HL-60 (cell line): ENCODE data around the gene BTBD9.

ENCODE experiments used
- DNase-seq, 2 experiments: peaks; one replicate each; pipeline ENCODE4 v3.0.0-alpha.2; 2010 to 2020; ENCODE audit warnings: low read depth in 1 of 2, low spot score in 1 of 2
- H3K27ac ChIP-seq: fragments of 250-450 bp; sonication (Bioruptor Pico); replicated peaks from 2 replicates; pipeline ENCODE4 v1.5.1; 2020; ENCODE audit warnings: mild to moderate bottlenecking, moderate library complexity
- H3K27me3 ChIP-seq: fragments of 250-450 bp; sonication (Bioruptor Pico); 2 replicates; pipeline ENCODE4 v1.5.1; 2021; ENCODE audit warnings: mild to moderate bottlenecking, moderate library complexity; ENCODE audit not compliant: insufficient read depth, poor library complexity, severe bottlenecking
- H3K4me3 ChIP-seq: replicated peaks from 2 replicates; pipeline ENCODE4 v1.5.1; 2011; ENCODE audit warnings: mild to moderate bottlenecking, control low read depth, low read length; ENCODE audit not compliant: insufficient read depth
- GABPA ChIP-seq: IDR thresholded peaks from 2 replicates; pipeline ENCODE4 v1.6.1; 2012; ENCODE audit warnings: low read depth
- POLR2AphosphoS5 ChIP-seq: IDR thresholded peaks from 2 replicates; pipeline ENCODE4 v1.6.1; 2012; ENCODE audit warnings: low read depth
- SPI1 ChIP-seq: IDR thresholded peaks from 2 replicates; pipeline ENCODE4 v1.6.1; 2012; ENCODE audit warnings: low read depth, mild to moderate bottlenecking, borderline replicate concordance
- TF ChIP-seq, protein P1 (sequence below): IDR thresholded peaks from one replicate; pipeline ENCODE4 v1.5.1; 2011; ENCODE audit warnings: low read length, control low read depth, inconsistent platforms; ENCODE audit not compliant: insufficient read depth
- TF ChIP-seq, protein P2 (sequence below): IDR thresholded peaks from 2 replicates; pipeline ENCODE4 v1.6.1; 2012; ENCODE audit warnings: low read depth; ENCODE audit not compliant: insufficient replicate concordance

The BTBD9 gene

DNA sequence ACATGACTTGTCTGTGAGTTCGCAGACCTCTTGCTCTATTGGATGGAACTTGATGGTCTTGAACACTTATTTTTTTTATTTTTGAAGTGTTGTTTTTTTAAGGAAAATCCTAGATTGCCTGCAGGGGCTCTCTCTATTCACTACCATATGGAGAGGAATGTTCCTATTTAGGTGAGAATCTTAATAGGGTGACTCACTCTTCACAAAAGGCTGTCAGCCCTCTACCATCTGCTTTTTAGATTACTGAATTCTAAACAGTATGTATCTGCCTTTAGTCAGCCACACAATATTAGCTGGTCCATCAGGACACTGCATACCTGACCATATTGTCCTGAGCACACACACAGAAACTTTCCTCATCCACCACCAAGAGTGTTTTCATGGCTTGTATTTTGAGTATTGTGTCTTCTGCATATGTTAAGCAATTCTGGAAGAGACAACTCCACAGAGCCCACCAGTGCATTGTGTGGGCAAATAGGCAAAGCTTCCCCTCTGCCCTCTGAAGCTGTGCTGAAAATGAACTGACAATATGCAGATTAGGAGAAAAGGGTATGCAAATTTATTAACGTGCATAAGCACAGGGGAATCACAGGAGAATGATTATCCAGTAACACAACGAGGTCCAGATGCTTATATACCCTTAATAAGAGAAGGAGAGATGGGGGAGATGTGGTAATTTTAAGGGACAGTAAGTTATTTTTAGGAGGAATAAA, 6.6 kb upstream of the BTBD9 start:
- TF ChIP-seq SPI1 (no peak), POLR2AphosphoS5 (no peak), GABPA (no peak)
- TF ChIP-seq, protein P1, sequence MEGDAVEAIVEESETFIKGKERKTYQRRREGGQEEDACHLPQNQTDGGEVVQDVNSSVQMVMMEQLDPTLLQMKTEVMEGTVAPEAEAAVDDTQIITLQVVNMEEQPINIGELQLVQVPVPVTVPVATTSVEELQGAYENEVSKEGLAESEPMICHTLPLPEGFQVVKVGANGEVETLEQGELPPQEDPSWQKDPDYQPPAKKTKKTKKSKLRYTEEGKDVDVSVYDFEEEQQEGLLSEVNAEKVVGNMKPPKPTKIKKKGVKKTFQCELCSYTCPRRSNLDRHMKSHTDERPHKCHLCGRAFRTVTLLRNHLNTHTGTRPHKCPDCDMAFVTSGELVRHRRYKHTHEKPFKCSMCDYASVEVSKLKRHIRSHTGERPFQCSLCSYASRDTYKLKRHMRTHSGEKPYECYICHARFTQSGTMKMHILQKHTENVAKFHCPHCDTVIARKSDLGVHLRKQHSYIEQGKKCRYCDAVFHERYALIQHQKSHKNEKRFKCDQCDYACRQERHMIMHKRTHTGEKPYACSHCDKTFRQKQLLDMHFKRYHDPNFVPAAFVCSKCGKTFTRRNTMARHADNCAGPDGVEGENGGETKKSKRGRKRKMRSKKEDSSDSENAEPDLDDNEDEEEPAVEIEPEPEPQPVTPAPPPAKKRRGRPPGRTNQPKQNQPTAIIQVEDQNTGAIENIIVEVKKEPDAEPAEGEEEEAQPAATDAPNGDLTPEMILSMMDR = no peak
- TF ChIP-seq, protein P2, sequence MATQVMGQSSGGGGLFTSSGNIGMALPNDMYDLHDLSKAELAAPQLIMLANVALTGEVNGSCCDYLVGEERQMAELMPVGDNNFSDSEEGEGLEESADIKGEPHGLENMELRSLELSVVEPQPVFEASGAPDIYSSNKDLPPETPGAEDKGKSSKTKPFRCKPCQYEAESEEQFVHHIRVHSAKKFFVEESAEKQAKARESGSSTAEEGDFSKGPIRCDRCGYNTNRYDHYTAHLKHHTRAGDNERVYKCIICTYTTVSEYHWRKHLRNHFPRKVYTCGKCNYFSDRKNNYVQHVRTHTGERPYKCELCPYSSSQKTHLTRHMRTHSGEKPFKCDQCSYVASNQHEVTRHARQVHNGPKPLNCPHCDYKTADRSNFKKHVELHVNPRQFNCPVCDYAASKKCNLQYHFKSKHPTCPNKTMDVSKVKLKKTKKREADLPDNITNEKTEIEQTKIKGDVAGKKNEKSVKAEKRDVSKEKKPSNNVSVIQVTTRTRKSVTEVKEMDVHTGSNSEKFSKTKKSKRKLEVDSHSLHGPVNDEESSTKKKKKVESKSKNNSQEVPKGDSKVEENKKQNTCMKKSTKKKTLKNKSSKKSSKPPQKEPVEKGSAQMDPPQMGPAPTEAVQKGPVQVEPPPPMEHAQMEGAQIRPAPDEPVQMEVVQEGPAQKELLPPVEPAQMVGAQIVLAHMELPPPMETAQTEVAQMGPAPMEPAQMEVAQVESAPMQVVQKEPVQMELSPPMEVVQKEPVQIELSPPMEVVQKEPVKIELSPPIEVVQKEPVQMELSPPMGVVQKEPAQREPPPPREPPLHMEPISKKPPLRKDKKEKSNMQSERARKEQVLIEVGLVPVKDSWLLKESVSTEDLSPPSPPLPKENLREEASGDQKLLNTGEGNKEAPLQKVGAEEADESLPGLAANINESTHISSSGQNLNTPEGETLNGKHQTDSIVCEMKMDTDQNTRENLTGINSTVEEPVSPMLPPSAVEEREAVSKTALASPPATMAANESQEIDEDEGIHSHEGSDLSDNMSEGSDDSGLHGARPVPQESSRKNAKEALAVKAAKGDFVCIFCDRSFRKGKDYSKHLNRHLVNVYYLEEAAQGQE = no peak
- Histone ChIP-seq H3K27me3 (no peaks in the 10 kb centered on the region), H3K27ac (no peak overlapping the region), H3K4me3 (no peak overlapping the region)
- DNase-seq = no peak

DNA sequence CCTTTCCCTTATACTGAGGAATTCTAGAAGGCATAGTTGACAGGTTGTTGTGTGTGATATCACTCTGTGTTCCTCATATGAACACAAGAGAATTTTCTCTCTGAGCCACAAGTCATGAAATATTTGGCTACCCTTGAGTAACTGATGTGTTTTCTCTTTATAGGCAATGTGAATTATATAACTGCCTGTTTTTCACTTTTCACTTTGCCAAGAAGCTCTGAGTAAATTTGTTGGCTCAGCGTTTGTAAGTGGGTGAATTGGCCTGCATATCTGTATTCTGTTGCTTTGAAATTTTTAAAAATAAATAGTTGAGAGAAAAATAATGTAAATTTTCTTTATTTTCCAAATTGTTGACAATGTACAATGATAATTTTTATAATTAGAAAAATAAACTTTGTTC, 5.2 kb upstream of the BTBD9 start:
- Histone ChIP-seq H3K27me3 (no peaks in the 10 kb centered on the region), H3K4me3 (no peak overlapping the region), H3K27ac (no peak overlapping the region)
- no peak for DNase-seq
- no peak for TF ChIP-seq GABPA
- TF ChIP-seq SPI1 = no peak
- TF ChIP-seq, protein P2 = no peak
- no peak for TF ChIP-seq POLR2AphosphoS5
- TF ChIP-seq, protein P1 = no peak

DNA sequence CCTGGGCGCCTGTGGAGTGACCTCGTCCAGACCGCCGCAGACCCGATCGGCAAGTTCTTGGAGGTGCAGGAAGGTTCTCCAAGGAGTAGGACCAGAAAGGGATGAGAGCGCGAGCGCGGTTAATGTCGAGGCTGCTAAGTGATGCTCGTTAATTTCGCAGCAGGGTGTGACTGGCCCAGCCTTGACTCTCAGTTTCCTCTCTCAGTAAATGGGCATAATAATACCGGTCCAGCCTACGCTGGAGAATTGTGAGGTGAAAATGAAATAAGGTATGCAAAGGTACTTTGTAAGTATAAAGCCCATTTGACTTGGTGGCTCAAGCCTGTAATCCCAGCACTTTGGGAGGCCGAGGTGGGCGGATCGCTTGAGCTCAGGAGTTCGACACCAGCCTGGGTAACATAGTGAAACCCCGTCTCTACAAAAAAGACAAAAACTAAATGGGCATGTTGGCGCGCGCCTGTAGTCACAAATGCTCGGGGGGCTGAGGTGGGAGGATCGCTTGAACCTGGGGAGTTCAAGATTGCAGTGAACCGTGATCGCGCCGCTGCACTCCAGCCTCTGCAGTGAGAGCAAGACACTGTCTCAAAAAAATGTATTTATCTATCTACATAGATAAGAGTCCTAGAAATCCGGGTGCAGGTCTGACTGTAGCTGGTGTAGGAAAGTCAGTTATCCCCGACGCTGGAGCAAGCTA, 634 bp upstream of the BTBD9 start:
- no peak for DNase-seq

More for the DNA sequence above, 634 bp upstream of the BTBD9 start:
- H3K27ac ChIP-seq = peak overlapping the region; percentile 72
- TF ChIP-seq POLR2AphosphoS5 = no peak
- TF ChIP-seq, protein P1 = no peak
- no peak for TF ChIP-seq SPI1
- TF ChIP-seq, protein P2 = no peak
- TF ChIP-seq GABPA = no peak
- H3K4me3 ChIP-seq = peak overlapping the region; percentile 95
- H3K27me3 ChIP-seq = no peaks in the 10 kb centered on the region
